Trophoblast cell (in vitro differentiated cells and primary cell): ENCODE data around the gene CATSPERE.

ENCODE experiments used
- DNase-seq, 2 donors: peaks; one replicate each; pipeline ENCODE4 v3.0.0-alpha.2; 2016
- H2AFZ ChIP-seq: 2 replicates; pipeline ENCODE4 v1.6.1; 2013; ENCODE audit warnings: low read length, moderate library complexity, mild to moderate bottlenecking; ENCODE audit not compliant: insufficient read depth, poor library complexity
- H2AK5ac ChIP-seq: 2 replicates; pipeline ENCODE4 v1.6.1; 2013; ENCODE audit warnings: mild to moderate bottlenecking, low read length
- H2BK120ac ChIP-seq: 2 replicates; pipeline ENCODE4 v1.6.1; 2013; ENCODE audit warnings: low read length, mild to moderate bottlenecking, moderate library complexity; ENCODE audit not compliant: insufficient read depth, poor library complexity
- H2BK12ac ChIP-seq: 2 replicates; pipeline ENCODE4 v1.6.1; 2013; ENCODE audit warnings: mild to moderate bottlenecking, low read length, moderate library complexity
- H2BK5ac ChIP-seq: 2 replicates; pipeline ENCODE4 v1.6.1; 2013; ENCODE audit warnings: low read length, low read depth, moderate library complexity, mild to moderate bottlenecking; ENCODE audit not compliant: poor library complexity
- H3K14ac ChIP-seq: 2 replicates; pipeline ENCODE4 v1.6.1; 2013; ENCODE audit warnings: mild to moderate bottlenecking, low read length
- H3K18ac ChIP-seq: 2 replicates; pipeline ENCODE4 v1.6.1; 2013; ENCODE audit warnings: mild to moderate bottlenecking, low read length
- H3K23ac ChIP-seq: 2 replicates; pipeline ENCODE4 v1.6.1; 2013; ENCODE audit warnings: low read length
- H3K27ac ChIP-seq: 2 replicates; pipeline ENCODE4 v1.5.1; 2013; ENCODE audit warnings: low read depth, mild to moderate bottlenecking, inconsistent platforms, low read length, moderate library complexity
- H3K27me3 ChIP-seq: 2 replicates; pipeline ENCODE4 v1.6.1; 2013; ENCODE audit warnings: inconsistent platforms, mild to moderate bottlenecking, low read length, moderate library complexity; ENCODE audit not compliant: insufficient read depth
- H3K36me3 ChIP-seq, 2 experiments: 1 replicate in 1 of 2; 2 replicates in 1 of 2; pipeline ENCODE4 v1.6.1; 2013; ENCODE audit warnings: low read length in 2 of 2, mild to moderate bottlenecking in 2 of 2, moderate library complexity in 1 of 2; ENCODE audit not compliant: insufficient read depth in 2 of 2, control insufficient read depth in 1 of 2
- H3K4ac ChIP-seq: 2 replicates; pipeline ENCODE4 v1.6.1; 2013; ENCODE audit warnings: low read depth, mild to moderate bottlenecking, low read length, moderate library complexity
- H3K4me1 ChIP-seq, 2 experiments: 1 replicate in 1 of 2; 2 replicates in 1 of 2; pipeline ENCODE4 v1.6.1; 2013; ENCODE audit warnings: low read length in 2 of 2, mild to moderate bottlenecking in 2 of 2, moderate library complexity in 1 of 2; ENCODE audit not compliant: insufficient read depth in 2 of 2, control insufficient read depth in 1 of 2
- H3K4me2 ChIP-seq: 2 replicates; pipeline ENCODE4 v1.6.1; 2013; ENCODE audit warnings: inconsistent platforms, mild to moderate bottlenecking, low read length, moderate library complexity
- H3K4me3 ChIP-seq: 2 replicates; pipeline ENCODE4 v1.5.1; 2013; ENCODE audit warnings: mild to moderate bottlenecking, low read depth, low read length, inconsistent platforms
- H3K79me1 ChIP-seq: one replicate; pipeline ENCODE4 v1.6.1; 2013; ENCODE audit warnings: low read length
- H3K79me2 ChIP-seq: 2 replicates; pipeline ENCODE4 v1.6.1; 2013; ENCODE audit warnings: low read length, mild to moderate bottlenecking; ENCODE audit not compliant: control insufficient read depth, insufficient read depth, poor library complexity
- H3K9ac ChIP-seq: 2 replicates; pipeline ENCODE4 v1.6.1; 2013; ENCODE audit warnings: mild to moderate bottlenecking, low read length
- H3K9me3 ChIP-seq: 2 replicates; pipeline ENCODE4 v1.6.1; 2013; ENCODE audit warnings: low read depth, mild to moderate bottlenecking, control low read depth, inconsistent platforms, low read length; ENCODE audit not compliant: insufficient read depth
- H4K12ac ChIP-seq: 2 replicates; pipeline ENCODE4 v1.6.1; 2013; ENCODE audit warnings: low read depth, mild to moderate bottlenecking, low read length, moderate library complexity
- H4K8ac ChIP-seq: 2 replicates; pipeline ENCODE4 v1.6.1; 2013; ENCODE audit warnings: low read depth, mild to moderate bottlenecking, low read length, moderate library complexity
- H4K91ac ChIP-seq: one replicate; pipeline ENCODE4 v1.6.1; 2013; ENCODE audit warnings: low read depth, mild to moderate bottlenecking, low read length, moderate library complexity
- WGBS: extraction: QIAGEN DNeasy Blood & Tissue Kit; methylation state at CpG from one replicate; pipeline ENCODE4 v1.1.7; 2013; ENCODE audit warnings: missing lambda C conversion rate; ENCODE audit not compliant: insufficient read length, insufficient coverage; ENCODE audit errors: extremely low coverage; 5-methylcytosine and 5-hydroxymethylcytosine counted together

Gene CATSPERE

DNA sequence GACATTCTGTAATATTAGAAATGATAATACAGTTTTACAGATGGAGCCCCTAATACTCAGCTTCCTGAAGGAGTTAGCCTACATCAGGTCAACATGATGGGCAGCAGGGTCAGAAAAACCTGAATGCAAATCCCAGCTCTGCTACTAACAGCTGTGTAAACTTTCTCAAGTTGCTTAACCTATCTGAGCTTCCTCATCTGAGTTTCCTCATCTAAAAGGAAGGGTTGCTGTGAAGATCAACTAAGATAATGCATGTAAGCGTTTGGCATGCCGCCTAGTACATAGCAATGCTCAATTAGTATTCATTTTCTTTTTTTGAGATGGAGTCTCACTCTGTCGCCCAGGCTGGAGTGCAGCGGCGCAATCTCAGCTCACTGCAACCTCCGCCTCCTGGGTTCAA lies 173.5 kb downstream of the CATSPERE start:
- H3K79me1 ChIP-seq: no peaks in the 10 kb centered on the region
- no peak overlapping the region for H2AFZ ChIP-seq
- no peak overlapping the region for H3K14ac ChIP-seq

DNA sequence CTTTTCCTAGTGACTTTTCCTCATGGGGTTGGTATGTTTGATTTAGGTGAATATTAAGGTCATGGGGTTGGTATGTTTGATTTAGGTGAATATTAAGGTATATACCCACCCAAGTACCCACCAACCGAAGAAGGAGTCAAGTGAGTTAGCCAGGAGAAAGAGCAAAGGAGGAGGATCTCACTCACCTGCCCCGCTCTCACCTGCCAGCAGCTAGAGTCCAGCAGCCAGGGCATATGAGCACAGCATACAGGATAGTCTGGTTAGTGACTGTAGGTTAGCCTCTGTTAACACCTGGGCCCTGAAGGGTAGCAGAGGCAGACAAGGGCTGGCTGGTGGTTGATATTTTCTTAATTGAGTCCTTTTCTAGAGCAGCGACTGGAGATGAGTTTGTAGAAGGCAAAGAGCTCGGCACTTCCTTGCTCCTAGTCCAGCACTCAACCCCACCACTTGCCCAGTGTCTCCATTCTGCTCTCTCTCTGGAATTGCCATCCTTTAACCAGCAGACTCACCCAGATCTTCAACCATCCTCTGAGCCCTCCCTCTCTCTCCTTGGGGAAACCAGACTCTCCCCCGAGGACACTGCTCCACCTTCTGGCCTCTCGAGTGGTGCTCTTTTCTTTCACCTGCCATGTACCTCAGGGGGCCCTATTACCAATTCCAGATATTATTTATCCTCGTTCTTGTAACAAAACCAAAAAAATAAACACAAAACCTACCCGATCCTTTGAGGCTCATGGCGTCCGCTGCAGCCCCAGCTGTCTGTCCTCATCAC lies 175.6 kb downstream of the CATSPERE start:
- H2BK5ac ChIP-seq: no peak overlapping the region
- no peaks in the 10 kb centered on the region for H3K4me1 ChIP-seq
- H2BK12ac ChIP-seq: no peak overlapping the region
- no peak overlapping the region for H3K23ac ChIP-seq
- no peak overlapping the region for H3K27ac ChIP-seq
- no peaks in the 10 kb centered on the region for H3K79me1 ChIP-seq
- no peak overlapping the region for H3K14ac ChIP-seq
- H2BK120ac ChIP-seq: no peak overlapping the region
- no peaks in the 10 kb centered on the region for H3K9me3 ChIP-seq
- H3K18ac ChIP-seq: no peak overlapping the region
- H4K8ac ChIP-seq: no peak overlapping the region
- no peaks in the 10 kb centered on the region for H3K27me3 ChIP-seq
- WGBS: no CpG with 5 or more reads among the region's 10 CpGs
- no peak overlapping the region for H2AFZ ChIP-seq
- H3K79me2 ChIP-seq: no peaks in the 10 kb centered on the region
- H3K9ac ChIP-seq: no peak overlapping the region
- no peak overlapping the region for H2AK5ac ChIP-seq
- H3K36me3 ChIP-seq: no peaks in the 10 kb centered on the region
- H3K4me3 ChIP-seq: no peak overlapping the region
- H4K12ac ChIP-seq: no peak overlapping the region
- H3K4me2 ChIP-seq: no peak overlapping the region
- no peak overlapping the region for H4K91ac ChIP-seq
- no peak for DNase-seq
- H3K4ac ChIP-seq: no peak overlapping the region

More for the DNA sequence above, 173.5 kb downstream of the CATSPERE start:
- H4K91ac ChIP-seq: no peak overlapping the region
- H3K23ac ChIP-seq: no peak overlapping the region
- H3K27ac ChIP-seq: no peak overlapping the region
- no peak overlapping the region for H2BK12ac ChIP-seq
- H3K4me3 ChIP-seq: no peak overlapping the region
- H3K27me3 ChIP-seq: no peaks in the 10 kb centered on the region
- H3K4me2 ChIP-seq: no peak overlapping the region
- no peak overlapping the region for H4K8ac ChIP-seq
- H2BK120ac ChIP-seq: no peak overlapping the region
- no peaks in the 10 kb centered on the region for H3K79me2 ChIP-seq
- no peak overlapping the region for H3K9ac ChIP-seq
- H4K12ac ChIP-seq: no peak overlapping the region
- H3K4ac ChIP-seq: no peak overlapping the region
- no peak overlapping the region for H2BK5ac ChIP-seq
- no peak overlapping the region for H3K18ac ChIP-seq
- DNase-seq: peak in 1 of 2 donors; percentile 64
- H3K9me3 ChIP-seq: no peaks in the 10 kb centered on the region
- H3K4me1 ChIP-seq: no peaks in the 10 kb centered on the region
- H2AK5ac ChIP-seq: no peak overlapping the region
- no CpG with 5 or more reads among the region's 6 CpGs for WGBS
- H3K36me3 ChIP-seq: no peaks in the 10 kb centered on the region

DNA sequence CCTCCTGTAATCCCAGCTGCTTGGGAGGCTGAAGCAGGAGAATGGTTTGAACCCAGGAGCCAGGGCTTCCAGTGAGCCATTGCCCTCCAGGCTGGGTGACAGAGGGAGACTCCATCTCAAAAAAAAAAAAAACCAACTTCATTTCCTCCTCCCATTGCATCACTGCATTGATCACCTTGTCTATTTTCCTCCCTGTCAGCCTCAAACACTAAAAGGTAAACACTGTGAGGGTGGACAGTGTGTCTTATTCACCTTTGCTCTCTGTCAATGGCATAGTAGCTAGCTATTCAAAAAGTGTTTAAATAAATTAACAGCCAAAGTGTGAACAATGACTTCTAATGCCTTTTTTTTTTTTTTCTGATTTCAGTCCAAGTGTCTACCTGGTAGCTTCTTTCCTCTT lies 178.5 kb downstream of the CATSPERE start:
- no peak overlapping the region for H2BK5ac ChIP-seq

DNA sequence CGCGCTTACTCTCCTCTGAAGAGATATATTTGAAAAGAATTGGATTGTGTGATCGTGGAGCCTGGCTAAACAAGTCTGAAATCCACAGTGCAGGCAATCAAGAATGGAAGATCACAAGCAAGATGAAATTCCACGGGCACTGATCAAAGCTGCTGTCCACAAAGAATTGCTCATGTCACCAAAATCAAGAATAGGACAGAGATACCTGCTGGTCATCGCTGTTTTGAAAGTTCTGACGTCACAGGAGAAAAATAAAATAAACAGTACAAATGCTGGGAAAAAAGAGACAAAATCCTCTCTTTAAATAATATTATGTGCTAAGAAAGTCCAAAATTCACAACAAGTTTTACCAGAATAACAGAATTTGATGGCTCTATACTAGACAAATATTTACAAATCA lies 179.8 kb downstream of the CATSPERE start:
- WGBS: no CpG with 5 or more reads among the region's 6 CpGs
- DNase-seq: no peak
- no peak overlapping the region for H2BK120ac ChIP-seq
- H3K4me2 ChIP-seq: no peak overlapping the region
- no peaks in the 10 kb centered on the region for H3K9me3 ChIP-seq
- H3K79me1 ChIP-seq: no peaks in the 10 kb centered on the region
- no peak overlapping the region for H3K4me3 ChIP-seq
- H2AFZ ChIP-seq: no peak overlapping the region
- no peak overlapping the region for H3K14ac ChIP-seq
- no peak overlapping the region for H2AK5ac ChIP-seq
- no peak overlapping the region for H3K18ac ChIP-seq
- H3K36me3 ChIP-seq: no peaks in the 10 kb centered on the region
- no peaks in the 10 kb centered on the region for H3K4me1 ChIP-seq
- no peak overlapping the region for H2BK12ac ChIP-seq
- H3K4ac ChIP-seq: no peak overlapping the region
- no peak overlapping the region for H3K23ac ChIP-seq
- H2BK5ac ChIP-seq: no peak overlapping the region
- H4K8ac ChIP-seq: no peak overlapping the region
- H3K79me2 ChIP-seq: no peaks in the 10 kb centered on the region
- H4K91ac ChIP-seq: no peak overlapping the region
- no peak overlapping the region for H3K27ac ChIP-seq
- H4K12ac ChIP-seq: no peak overlapping the region
- H3K9ac ChIP-seq: no peak overlapping the region
- no peaks in the 10 kb centered on the region for H3K27me3 ChIP-seq

More for the DNA sequence above, 178.5 kb downstream of the CATSPERE start:
- Histone ChIP-seq H3K9me3 (no peaks in the 10 kb centered on the region), H3K79me2 (no peaks in the 10 kb centered on the region), H3K36me3 (no peaks in the 10 kb centered on the region), H3K4me2 (no peak overlapping the region), H3K4me3 (no peak overlapping the region), H3K9ac (no peak overlapping the region), H2BK12ac (no peak overlapping the region), H3K14ac (no peak overlapping the region), H4K8ac (no peak overlapping the region), H2AFZ (no peak overlapping the region), H4K91ac (no peak overlapping the region), H2BK120ac (no peak overlapping the region), H2AK5ac (no peak overlapping the region), H3K27ac (no peak overlapping the region), H3K79me1 (no peaks in the 10 kb centered on the region), H3K27me3 (no peaks in the 10 kb centered on the region), H3K18ac (no peak overlapping the region), H3K4ac (no peak overlapping the region), H3K4me1 (no peaks in the 10 kb centered on the region), H4K12ac (no peak overlapping the region), H3K23ac (no peak overlapping the region)
- no peak for DNase-seq
